Liver (tissue), 9 donors: ENCODE data around the gene PACS1. TPM values are rescaled to one million over a fixed set of nuclear protein-coding genes. Genes with fewer than 3 reads are reported as not detected.

Experiments used
- DNase-seq: peaks from one replicate; pipeline ENCODE4 v3.0.0-alpha.2; 2017; ENCODE audit warnings: low spot score
- H3K27ac ChIP-seq, 2 donors: one replicate each; pipeline ENCODE4 v1.7.0; 2013; ENCODE audit warnings: inconsistent platforms in 2 of 2, low read length in 2 of 2, control low read depth in 1 of 2, low read depth in 1 of 2, mild to moderate bottlenecking in 1 of 2
- H3K27me3 ChIP-seq, 4 donors: one replicate each; pipeline versions ENCODE4 v1.6.1 to v1.7.0; 2013; ENCODE audit warnings: low read length in 3 of 4, inconsistent platforms in 1 of 4, mild to moderate bottlenecking in 1 of 4, moderate library complexity in 1 of 4; ENCODE audit not compliant: control insufficient read depth in 4 of 4, insufficient read depth in 4 of 4
- H3K36me3 ChIP-seq, 4 donors: one replicate each; pipeline versions ENCODE4 v1.6.1 to v1.7.0; 2013; ENCODE audit warnings: low read length in 3 of 4, mild to moderate bottlenecking in 3 of 4, low read depth in 1 of 4, moderate library complexity in 1 of 4; ENCODE audit not compliant: control insufficient read depth in 4 of 4, insufficient read depth in 3 of 4
- H3K4me1 ChIP-seq, 4 donors: one replicate each; pipeline versions ENCODE4 v1.6.1 to v1.7.0; 2013; ENCODE audit warnings: low read length in 3 of 4, mild to moderate bottlenecking in 3 of 4, moderate library complexity in 1 of 4; ENCODE audit not compliant: control insufficient read depth in 4 of 4, insufficient read depth in 4 of 4
- H3K4me3 ChIP-seq, 3 donors: one replicate each; pipeline versions ENCODE4 v1.6.1 to v1.7.0; 2013; ENCODE audit warnings: low read length in 3 of 3, control low read depth in 1 of 3, low read depth in 1 of 3, mild to moderate bottlenecking in 1 of 3
- H3K9ac ChIP-seq, 2 donors: one replicate each; pipeline ENCODE4 v1.7.0; 2013; ENCODE audit warnings: low read length in 2 of 2, mild to moderate bottlenecking in 2 of 2, moderate library complexity in 2 of 2, control low read depth in 1 of 2, low read depth in 1 of 2
- H3K9me3 ChIP-seq, 4 donors: one replicate each; pipeline versions ENCODE4 v1.6.1 to v1.7.0; 2013; ENCODE audit warnings: low read length in 3 of 4; ENCODE audit not compliant: control insufficient read depth in 4 of 4
- FOXA1 ChIP-seq: IDR thresholded peaks from 2 replicates; pipeline ENCODE4 v1.6.1; 2016; ENCODE audit warnings: antibody characterized with exemption
- FOXA2 ChIP-seq: IDR thresholded peaks from 2 replicates; pipeline ENCODE4 v1.6.1; 2016; ENCODE audit warnings: antibody characterized with exemption
- GABPA ChIP-seq, 2 donors: IDR thresholded peaks in 1 of 2; conservative IDR thresholded peaks in 1 of 2; 2 replicates each; pipeline ENCODE4 v1.6.1; 2016; ENCODE audit warnings: antibody characterized with exemption in 2 of 2, mild to moderate bottlenecking in 1 of 2, moderate library complexity in 1 of 2
- HNF4A ChIP-seq, 2 donors: conservative IDR thresholded peaks; 2 replicates each; pipeline ENCODE4 v1.6.1; 2016; ENCODE audit warnings: antibody characterized with exemption in 2 of 2, mild to moderate bottlenecking in 2 of 2
- HNF4G ChIP-seq: IDR thresholded peaks from 2 replicates; pipeline ENCODE4 v1.6.1; 2016; ENCODE audit warnings: antibody characterized with exemption
- JUND ChIP-seq, 2 donors: IDR thresholded peaks; 2 replicates each; pipeline ENCODE4 v1.6.1; 2016; ENCODE audit warnings: antibody characterized with exemption in 2 of 2
- RXRA ChIP-seq, 2 donors: IDR thresholded peaks; 2 replicates each; pipeline ENCODE4 v1.6.1; 2017 to 2018; ENCODE audit warnings: antibody characterized with exemption in 2 of 2, mild to moderate bottlenecking in 1 of 2
- TAF1 ChIP-seq: conservative IDR thresholded peaks from 2 replicates; pipeline ENCODE4 v1.6.1; 2016; ENCODE audit warnings: antibody characterized with exemption, mild to moderate bottlenecking
- YY1 ChIP-seq: IDR thresholded peaks from 2 replicates; pipeline ENCODE4 v1.6.1; 2016; ENCODE audit warnings: antibody characterized with exemption, mild to moderate bottlenecking
- WGBS: extraction: QIAGEN DNeasy Blood & Tissue Kit; methylation state at CpG from one replicate; pipeline ENCODE4 v1.1.7; 2013; 5-methylcytosine and 5-hydroxymethylcytosine counted together
- polyA plus RNA-seq, 2 donors: library from polyadenylated mRNA; stranded (reverse) in 1 of 2; unstranded in 1 of 2; fragments of 200-250 nt in 1 of 2; fragments of >200 nt in 1 of 2; fragmentation: Nextera tagmentation in 1 of 2; extraction: Ambion mirVana in 1 of 2; gene quantifications; one replicate each; pipeline versions ENCODE4 v1.2.1 to v1.2.3, GENCODE V29; 2013 to 2015
- total RNA-seq, 2 donors: library from RNA; depleted of rRNA; stranded (reverse); fragments of >200 nt; gene quantifications; one replicate each; pipeline ENCODE4 v1.2.3, GENCODE V29; 2014
- TF ChIP-seq, protein P1 (sequence below): IDR thresholded peaks from 2 replicates; pipeline ENCODE4 v1.6.1; 2016; ENCODE audit warnings: antibody characterized with exemption
- TF ChIP-seq, protein P2 (sequence below): IDR thresholded peaks from 2 replicates; pipeline ENCODE4 v1.6.1; 2016; ENCODE audit warnings: antibody characterized with exemption
- TF ChIP-seq, protein P3 (sequence below): IDR thresholded peaks from 2 replicates; pipeline ENCODE4 v1.6.1; 2016; ENCODE audit warnings: antibody characterized with exemption
- TF ChIP-seq, protein P4 (sequence below): IDR thresholded peaks from 2 replicates; pipeline ENCODE4 v1.6.1; 2016; ENCODE audit warnings: antibody characterized with exemption, mild to moderate bottlenecking
- donor health status: healthy.
- donor health status: healthy.
- donor health status: healthy.
- donor health status: healthy.
- donor health status: healthy.

PACS1 gene
- total and polyA plus RNA-seq, 4 donors = 2.7 to 9.1 (median 7.3) TPM

DNA sequence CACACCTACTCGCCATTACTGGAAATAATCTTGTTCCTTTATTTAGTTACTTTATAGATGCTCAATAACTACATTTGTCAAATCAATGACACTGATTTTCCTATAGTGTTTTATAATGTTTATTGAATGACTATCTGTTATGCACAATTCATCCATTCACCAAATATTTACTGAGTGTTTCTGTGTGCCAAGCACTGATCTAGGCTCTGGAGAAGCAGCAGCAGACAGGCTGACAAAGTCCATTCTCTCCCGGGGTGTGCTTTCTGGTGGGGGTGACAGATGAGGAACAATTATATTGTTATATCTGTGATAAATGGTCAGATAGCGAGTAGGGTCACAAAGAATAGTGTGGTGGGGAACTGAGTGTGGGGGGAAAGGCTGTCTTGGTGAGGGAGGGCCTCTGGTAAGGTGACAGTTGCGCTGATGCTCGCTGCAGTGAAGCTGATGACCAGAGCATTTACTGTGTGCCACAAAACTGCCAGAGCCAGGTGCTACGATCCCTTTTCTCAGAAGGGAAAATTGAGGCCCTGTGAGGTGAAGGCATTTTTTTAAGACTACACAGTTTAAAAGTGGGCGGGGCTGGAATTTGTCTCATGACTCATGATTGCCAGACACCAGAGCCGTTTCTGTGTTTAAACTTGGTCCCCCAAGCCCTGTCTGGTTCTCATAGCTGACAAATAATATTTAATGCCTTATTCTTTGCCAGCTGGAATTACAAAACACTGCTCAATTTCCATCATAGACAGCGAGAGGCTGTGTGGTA, 10.2 kb downstream of the PACS1 start:
- Histone ChIP-seq H3K4me3 (no peak overlapping the region), H3K9ac (no peak overlapping the region), H3K27me3 (no peaks in the 10 kb centered on the region), H3K36me3 (no peaks in the 10 kb centered on the region), H3K9me3 (no peaks in the 10 kb centered on the region), H3K27ac (no peak overlapping the region), H3K4me1 (peaks cover 0 to 7% (median 4%) of the 10 kb centered on the region in 4 donors)
- WGBS = 75% methylated on average over 9 of the region's 9 CpGs
- DNase-seq = no peak
- peak; percentile 25 to 46 for TF ChIP-seq JUND (IDR thresholded peaks at IDR 0.05)
- no peak for TF ChIP-seq GABPA (IDR thresholded peaks at IDR 0.05 in 1 of 2, conservative IDR thresholded peaks at IDR 0.05 in 1 of 2)
- TF ChIP-seq FOXA1 = no peak

DNA sequence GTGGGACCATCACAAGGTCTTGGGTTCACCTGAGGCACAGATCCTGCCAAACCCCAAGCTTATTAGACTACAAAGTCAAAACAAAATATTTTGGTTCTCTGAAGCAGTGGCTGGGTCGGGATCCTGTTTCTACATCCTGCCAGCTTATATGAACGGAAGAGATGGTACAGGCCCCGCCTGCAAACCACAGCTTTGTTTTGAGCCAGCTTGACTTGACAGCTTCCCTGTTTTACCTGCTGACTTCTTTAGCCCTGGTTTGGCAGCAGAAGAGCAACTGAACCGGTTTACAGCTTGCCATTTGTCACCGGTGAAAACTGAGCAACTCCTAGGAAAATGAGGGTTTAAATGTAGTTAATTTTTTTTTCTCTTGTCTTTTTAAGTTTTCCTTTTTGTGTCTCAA, 11.4 kb downstream of the PACS1 start:
- peaks cover 0 to 7% (median 4%) of the 10 kb centered on the region in 4 donors for H3K4me1 ChIP-seq
- 60% methylated on average over 5 of the region's 5 CpGs for WGBS
- peak overlapping the region in 1 of 2 donors; percentile 11 for H3K9ac ChIP-seq
- DNase-seq = no peak
- H3K4me3 ChIP-seq = no peak overlapping the region
- H3K9me3 ChIP-seq = no peaks in the 10 kb centered on the region
- TF ChIP-seq FOXA2 (no peak), RXRA (IDR thresholded peaks at IDR 0.05) (no peak), HNF4A (conservative IDR thresholded peaks at IDR 0.05) (no peak), TAF1 (no peak), FOXA1 (no peak), JUND (IDR thresholded peaks at IDR 0.05) (no peak), YY1 (no peak)
- TF ChIP-seq, protein P1, sequence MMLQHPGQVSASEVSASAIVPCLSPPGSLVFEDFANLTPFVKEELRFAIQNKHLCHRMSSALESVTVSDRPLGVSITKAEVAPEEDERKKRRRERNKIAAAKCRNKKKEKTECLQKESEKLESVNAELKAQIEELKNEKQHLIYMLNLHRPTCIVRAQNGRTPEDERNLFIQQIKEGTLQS = no peak
- TF ChIP-seq, protein P2, sequence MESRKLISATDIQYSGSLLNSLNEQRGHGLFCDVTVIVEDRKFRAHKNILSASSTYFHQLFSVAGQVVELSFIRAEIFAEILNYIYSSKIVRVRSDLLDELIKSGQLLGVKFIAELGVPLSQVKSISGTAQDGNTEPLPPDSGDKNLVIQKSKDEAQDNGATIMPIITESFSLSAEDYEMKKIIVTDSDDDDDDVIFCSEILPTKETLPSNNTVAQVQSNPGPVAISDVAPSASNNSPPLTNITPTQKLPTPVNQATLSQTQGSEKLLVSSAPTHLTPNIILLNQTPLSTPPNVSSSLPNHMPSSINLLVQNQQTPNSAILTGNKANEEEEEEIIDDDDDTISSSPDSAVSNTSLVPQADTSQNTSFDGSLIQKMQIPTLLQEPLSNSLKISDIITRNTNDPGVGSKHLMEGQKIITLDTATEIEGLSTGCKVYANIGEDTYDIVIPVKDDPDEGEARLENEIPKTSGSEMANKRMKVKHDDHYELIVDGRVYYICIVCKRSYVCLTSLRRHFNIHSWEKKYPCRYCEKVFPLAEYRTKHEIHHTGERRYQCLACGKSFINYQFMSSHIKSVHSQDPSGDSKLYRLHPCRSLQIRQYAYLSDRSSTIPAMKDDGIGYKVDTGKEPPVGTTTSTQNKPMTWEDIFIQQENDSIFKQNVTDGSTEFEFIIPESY = no peak
- H3K36me3 ChIP-seq = no peaks in the 10 kb centered on the region
- H3K27me3 ChIP-seq = no peaks in the 10 kb centered on the region
- H3K27ac ChIP-seq = peak overlapping the region in 1 of 2 donors; percentile 22

DNA sequence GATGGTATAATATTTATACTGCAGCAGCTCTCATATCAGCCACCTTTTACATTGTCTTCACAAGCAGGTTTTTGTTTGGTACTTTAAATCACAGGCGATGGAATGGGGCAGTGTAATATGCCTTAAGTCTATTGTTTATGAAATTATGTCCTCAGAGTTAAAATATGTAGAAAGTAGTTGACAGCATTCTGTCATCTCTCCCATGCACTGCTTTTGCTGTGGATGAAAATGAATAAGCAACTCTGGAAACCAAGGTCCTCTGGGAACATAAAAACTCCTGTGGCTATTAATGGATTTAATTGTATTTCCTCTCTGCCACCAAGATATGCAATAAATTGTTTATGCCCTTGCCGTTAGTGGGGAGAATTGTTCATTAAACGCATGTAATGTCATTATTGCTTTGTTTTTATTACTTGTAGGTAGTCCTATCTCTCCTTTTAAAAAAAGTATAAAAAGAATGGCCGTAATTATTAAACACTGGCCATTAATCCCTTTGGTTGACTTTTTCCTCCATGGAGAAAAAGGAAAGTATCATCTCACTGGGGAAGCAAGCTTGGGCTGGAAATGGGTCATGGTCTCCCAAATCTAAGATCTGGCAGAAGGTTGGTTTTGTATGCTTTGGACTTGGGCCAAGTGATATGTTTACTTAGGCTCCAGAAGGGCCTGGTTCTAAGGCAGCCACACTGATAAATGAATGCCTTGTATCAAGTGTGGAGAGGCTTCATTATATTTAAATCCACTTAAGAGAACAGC, 13.1 kb downstream of the PACS1 start:
- H3K27me3 ChIP-seq = no peaks in the 10 kb centered on the region
- H3K9ac ChIP-seq = no peak overlapping the region
- H3K27ac ChIP-seq = no peak overlapping the region
- H3K9me3 ChIP-seq = no peaks in the 10 kb centered on the region
- no peak overlapping the region for H3K4me3 ChIP-seq
- no peaks in the 10 kb centered on the region for H3K36me3 ChIP-seq
- 79% methylated on average over 4 of the region's 4 CpGs for WGBS
- no peak for DNase-seq
- TF ChIP-seq HNF4G = no peak
- TF ChIP-seq, protein P3, sequence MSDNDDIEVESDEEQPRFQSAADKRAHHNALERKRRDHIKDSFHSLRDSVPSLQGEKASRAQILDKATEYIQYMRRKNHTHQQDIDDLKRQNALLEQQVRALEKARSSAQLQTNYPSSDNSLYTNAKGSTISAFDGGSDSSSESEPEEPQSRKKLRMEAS = no peak
- no peak for TF ChIP-seq HNF4A (conservative IDR thresholded peaks at IDR 0.05)
- no peak for TF ChIP-seq JUND (IDR thresholded peaks at IDR 0.05)
- TF ChIP-seq, protein P4, sequence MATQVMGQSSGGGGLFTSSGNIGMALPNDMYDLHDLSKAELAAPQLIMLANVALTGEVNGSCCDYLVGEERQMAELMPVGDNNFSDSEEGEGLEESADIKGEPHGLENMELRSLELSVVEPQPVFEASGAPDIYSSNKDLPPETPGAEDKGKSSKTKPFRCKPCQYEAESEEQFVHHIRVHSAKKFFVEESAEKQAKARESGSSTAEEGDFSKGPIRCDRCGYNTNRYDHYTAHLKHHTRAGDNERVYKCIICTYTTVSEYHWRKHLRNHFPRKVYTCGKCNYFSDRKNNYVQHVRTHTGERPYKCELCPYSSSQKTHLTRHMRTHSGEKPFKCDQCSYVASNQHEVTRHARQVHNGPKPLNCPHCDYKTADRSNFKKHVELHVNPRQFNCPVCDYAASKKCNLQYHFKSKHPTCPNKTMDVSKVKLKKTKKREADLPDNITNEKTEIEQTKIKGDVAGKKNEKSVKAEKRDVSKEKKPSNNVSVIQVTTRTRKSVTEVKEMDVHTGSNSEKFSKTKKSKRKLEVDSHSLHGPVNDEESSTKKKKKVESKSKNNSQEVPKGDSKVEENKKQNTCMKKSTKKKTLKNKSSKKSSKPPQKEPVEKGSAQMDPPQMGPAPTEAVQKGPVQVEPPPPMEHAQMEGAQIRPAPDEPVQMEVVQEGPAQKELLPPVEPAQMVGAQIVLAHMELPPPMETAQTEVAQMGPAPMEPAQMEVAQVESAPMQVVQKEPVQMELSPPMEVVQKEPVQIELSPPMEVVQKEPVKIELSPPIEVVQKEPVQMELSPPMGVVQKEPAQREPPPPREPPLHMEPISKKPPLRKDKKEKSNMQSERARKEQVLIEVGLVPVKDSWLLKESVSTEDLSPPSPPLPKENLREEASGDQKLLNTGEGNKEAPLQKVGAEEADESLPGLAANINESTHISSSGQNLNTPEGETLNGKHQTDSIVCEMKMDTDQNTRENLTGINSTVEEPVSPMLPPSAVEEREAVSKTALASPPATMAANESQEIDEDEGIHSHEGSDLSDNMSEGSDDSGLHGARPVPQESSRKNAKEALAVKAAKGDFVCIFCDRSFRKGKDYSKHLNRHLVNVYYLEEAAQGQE = no peak
- peaks cover 0 to 7% (median 4%) of the 10 kb centered on the region in 4 donors for H3K4me1 ChIP-seq
